ENCODE results near the gene KIF1A. TPM values are rescaled to one million over a fixed set of nuclear protein-coding genes. Genes with fewer than 3 reads are reported as not detected.

The KIF1A gene
- total and polyA plus RNA-seq, 8 donors, result 32.4 to 76.0 (median 62.1) TPM

- ATAC-seq, result peak; percentile 30 to 44 (median 42)
- Histone ChIP-seq H3K27ac (no peak overlapping the region), H3K4me3 (no peak overlapping the region), H3K9me3 (no peaks in the 10 kb centered on the region), H3K27me3 (no peaks in the 10 kb centered on the region), H3K4me1 (no peaks in the 10 kb centered on the region), H3K36me3 (no peaks in the 10 kb centered on the region)
- intact Hi-C loops (cut with DNase I), result no loop called here
- 41 to 47% methylated on average over 26 of the region's 26 CpGs for WGBS, 2 donors
- peak in 2 of 6 donors; percentile 57 to 77 for DNase-seq
- no peak for FAIRE-seq
- no peak for TF ChIP-seq CTCF (IDR thresholded peaks at IDR 0.05)
These were observed 105.9 kb downstream of the KIF1A start for GRCh38 chr2:240713928-240714746.

GRCh38 chr2:240713071-240713927, 106.7 kb downstream of the KIF1A start:
- Histone ChIP-seq H3K27ac (no peak overlapping the region), H3K36me3 (no peaks in the 10 kb centered on the region), H3K9me3 (no peaks in the 10 kb centered on the region), H3K4me3 (no peak overlapping the region), H3K27me3 (no peaks in the 10 kb centered on the region), H3K4me1 (no peaks in the 10 kb centered on the region)
- DNase-seq (peak in 2 of 6 donors; percentile 35 to 42), ATAC-seq (peak in 3 of 4 donors; percentile 8 to 15 (median 8)), FAIRE-seq (no peak)
- intact Hi-C loops (cut with DNase I), result no loop called here
- no peak for TF ChIP-seq CTCF (IDR thresholded peaks at IDR 0.05)
- 59 to 65% methylated on average over 25 of the region's 25 CpGs for WGBS, 2 donors

GRCh38 chr2:240712121-240712520, 107.9 kb downstream of the KIF1A start:
- TF ChIP-seq CTCF (IDR thresholded peaks at IDR 0.05), result no peak
- 77 to 86% methylated on average over 9 of the region's 9 CpGs for WGBS, 2 donors
- DNase-seq, result peak in 2 of 6 donors; percentile 17 to 42
- Histone ChIP-seq H3K9me3 (no peaks in the 10 kb centered on the region), H3K4me1 (no peaks in the 10 kb centered on the region), H3K36me3 (no peaks in the 10 kb centered on the region), H3K27ac (no peak overlapping the region), H3K27me3 (no peaks in the 10 kb centered on the region), H3K4me3 (no peak overlapping the region)
- no peak for ATAC-seq
- FAIRE-seq, result no peak
- intact Hi-C loops (cut with DNase I), result no loop called here

GRCh38 chr2:240711701-240712100, 108.3 kb downstream of the KIF1A start:
- no peaks in the 10 kb centered on the region for H3K27me3 ChIP-seq
- intact Hi-C loops (cut with DNase I), result no loop called here
- TF ChIP-seq CTCF (IDR thresholded peaks at IDR 0.05), result no peak
- no peak overlapping the region for H3K4me3 ChIP-seq
- ATAC-seq, result no peak
- no peak for FAIRE-seq
- H3K9me3 ChIP-seq, result no peaks in the 10 kb centered on the region
- H3K27ac ChIP-seq, result no peak overlapping the region
- H3K4me1 ChIP-seq, result no peaks in the 10 kb centered on the region
- WGBS, 2 donors, result 57 to 64% methylated on average over 5 of the region's 5 CpGs
- DNase-seq, result no peak
- no peaks in the 10 kb centered on the region for H3K36me3 ChIP-seq
